T-cell (primary cell): Measurements from ENCODE around the gene MZB1. TPM values are rescaled to one million over a fixed set of nuclear protein-coding genes. Genes with fewer than 3 reads are reported as not detected.

Experiments used
- ATAC-seq, 4 experiments: fragments of 200-7000 bp in 3 of 4; fragments of 150-1000 bp in 1 of 4; cut with Tn5 transposase; replicated peaks in 1 of 4; 1 replicate in 3 of 4; 2 replicates in 1 of 4; pipeline ENCODE4 v1.10.0; 2021; ENCODE audit warnings: moderate library complexity in 3 of 4, mild to moderate bottlenecking in 2 of 4, moderate number of reproducible peaks in 1 of 4
- CTCF ChIA-PET, 2 donors: fragments of 300-600 bp; sonication (Branson Sonifier 250); formaldehyde crosslinking; loops; one replicate each; lab custom pipeline; 2022; ENCODE audit warnings: antibody characterized with exemption in 2 of 2; lab: Charles Lee
- POLR2A ChIA-PET, 2 donors: fragments of 300-600 bp; sonication (Branson Sonifier 250); formaldehyde crosslinking; loops; one replicate each; lab custom pipeline; 2022; ENCODE audit warnings: antibody characterized with exemption in 2 of 2; lab: Charles Lee
- DNase-seq, 35 experiments: peaks; one replicate each; pipeline versions ENCODE4 v3.0.0 to v3.0.0-alpha.2; 2013 to 2023
- H3K27ac ChIP-seq: one replicate; pipeline ENCODE4 v1.5.1; 2013; ENCODE audit warnings: low read length
- H3K27me3 ChIP-seq, 2 experiments: replicated peaks in 1 of 2; 1 replicate in 1 of 2; 2 replicates in 1 of 2; pipeline versions ENCODE4 v1.6.1 to v1.7.0; 2013; ENCODE audit warnings: low read length in 1 of 2, mixed read lengths in 1 of 2; ENCODE audit not compliant: control insufficient read depth in 2 of 2, insufficient read depth in 2 of 2; ENCODE audit errors: extremely low read depth in 1 of 2
- H3K36me3 ChIP-seq, 2 donors: 1 replicate in 1 of 2; 2 replicates in 1 of 2; pipeline versions ENCODE4 v1.6.1 to v1.7.0; 2013; ENCODE audit warnings: low read length in 1 of 2; ENCODE audit not compliant: control insufficient read depth in 2 of 2, insufficient read depth in 1 of 2; ENCODE audit errors: extremely low read depth in 1 of 2
- H3K4me1 ChIP-seq, 2 experiments: 1 replicate in 1 of 2; 2 replicates in 1 of 2; pipeline versions ENCODE4 v1.6.1 to v1.7.0; 2013; ENCODE audit warnings: low read length in 2 of 2, mixed read lengths in 1 of 2; ENCODE audit not compliant: insufficient read depth in 2 of 2, control insufficient read depth in 1 of 2; ENCODE audit errors: extremely low read depth in 1 of 2
- H3K4me3 ChIP-seq, 2 donors: 1 replicate in 1 of 2; 2 replicates in 1 of 2; pipeline versions ENCODE4 v1.5.1 to v1.7.0; 2013; ENCODE audit warnings: mild to moderate bottlenecking in 2 of 2, low read length in 1 of 2, moderate library complexity in 1 of 2; ENCODE audit not compliant: control insufficient read depth in 1 of 2; ENCODE audit errors: extremely low read depth in 1 of 2
- H3K9me3 ChIP-seq: 2 replicates; pipeline ENCODE4 v1.7.0; 2013
- H3K27ac Mint-ChIP-seq, 2 donors: one replicate each; pipeline ENCODE4 v1.8.0; 2020 to 2021; ENCODE audit warnings: mild to moderate bottlenecking in 2 of 2, mixed read lengths in 2 of 2
- H3K27me3 Mint-ChIP-seq, 2 donors: one replicate each; pipeline ENCODE4 v1.8.0; 2021 to 2022; ENCODE audit warnings: mixed read lengths in 2 of 2
- H3K36me3 Mint-ChIP-seq: one replicate; pipeline ENCODE4 v1.8.0; 2021; ENCODE audit warnings: mixed read lengths
- H3K4me1 Mint-ChIP-seq, 3 donors: one replicate each; pipeline ENCODE4 v1.8.0; 2020 to 2022; ENCODE audit warnings: mixed read lengths in 3 of 3, mild to moderate bottlenecking in 1 of 3
- H3K4me3 Mint-ChIP-seq, 3 donors: one replicate each; pipeline ENCODE4 v1.8.0; 2020 to 2022; ENCODE audit warnings: mild to moderate bottlenecking in 3 of 3, mixed read lengths in 3 of 3, moderate library complexity in 3 of 3
- H3K9me3 Mint-ChIP-seq, 3 donors: one replicate each; pipeline ENCODE4 v1.8.0; 2020 to 2022; ENCODE audit warnings: mixed read lengths in 3 of 3
- WGBS: methylation state at CpG from one replicate; pipeline ENCODE4 v1.1.5; 2013; ENCODE audit warnings: missing lambda C conversion rate; ENCODE audit not compliant: insufficient coverage; 5-methylcytosine and 5-hydroxymethylcytosine counted together
- total RNA-seq, 35 experiments: library from RNA in 6 of 35; stranded (reverse) in 6 of 35; fragments of 120-200 nt in 1 of 35; gene quantifications; one replicate each; pipeline versions ENCODE4 v1.2.1 to v1.2.4 and lab custom pipeline; 2013 to 2026

MZB1 gene
- total RNA-seq, 5 donors from 2014 or later (not counting 1 experiment from before 2014, with no cell fraction given) = 2.2 to 6.5 (median 5.0) TPM

DNA sequence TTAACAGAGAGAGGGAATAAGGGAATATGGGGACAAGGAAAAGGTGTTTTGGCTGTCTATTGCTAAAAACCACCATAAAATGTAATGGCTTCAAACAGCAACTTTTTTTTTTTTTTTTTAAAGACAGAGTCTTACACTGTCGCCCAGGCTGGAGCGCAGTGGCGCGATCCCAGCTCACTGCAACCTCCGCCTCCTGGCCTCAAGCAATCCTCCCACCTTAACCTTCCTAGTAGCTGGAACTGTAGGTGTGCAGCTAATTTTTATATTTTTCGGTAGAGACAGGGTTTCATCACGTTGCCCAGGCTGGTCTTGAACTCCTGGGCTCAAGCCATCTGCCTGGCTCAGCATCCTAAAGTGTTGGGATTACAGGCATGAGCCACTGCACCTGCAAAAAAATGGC, 18.5 kb upstream of the MZB1 start:
- no CpG with 5 or more reads among the region's 7 CpGs for WGBS
- ChIA-PET CTCF (interaction anchor here in 1 of 2 donors (0.6 kb wide), 1 partner anchor 39 kb away, joined by 4 read pairs; no protein-coding TSS in a partner anchor), POLR2A (no interaction called here)
- H3K9me3 ChIP-seq = no peaks in the 10 kb centered on the region
- ATAC-seq (no peak), DNase-seq (no peak)
- H3K4me1 ChIP-seq = peaks cover 14 to 15% of the 10 kb centered on the region in 2 experiments
- Mint-ChIP-seq H3K36me3 (no peaks in the 10 kb centered on the region), H3K27me3 (no peaks in the 10 kb centered on the region), H3K27ac (no peak overlapping the region), H3K9me3 (no peaks in the 10 kb centered on the region), H3K4me1 (peaks cover 20 to 28% (median 24%) of the 10 kb centered on the region in 3 donors), H3K4me3 (no peak overlapping the region)
- no peak overlapping the region for H3K27ac ChIP-seq
- no peaks in the 10 kb centered on the region for H3K27me3 ChIP-seq
- H3K36me3 ChIP-seq = no peaks in the 10 kb centered on the region
- no peak overlapping the region for H3K4me3 ChIP-seq

DNA sequence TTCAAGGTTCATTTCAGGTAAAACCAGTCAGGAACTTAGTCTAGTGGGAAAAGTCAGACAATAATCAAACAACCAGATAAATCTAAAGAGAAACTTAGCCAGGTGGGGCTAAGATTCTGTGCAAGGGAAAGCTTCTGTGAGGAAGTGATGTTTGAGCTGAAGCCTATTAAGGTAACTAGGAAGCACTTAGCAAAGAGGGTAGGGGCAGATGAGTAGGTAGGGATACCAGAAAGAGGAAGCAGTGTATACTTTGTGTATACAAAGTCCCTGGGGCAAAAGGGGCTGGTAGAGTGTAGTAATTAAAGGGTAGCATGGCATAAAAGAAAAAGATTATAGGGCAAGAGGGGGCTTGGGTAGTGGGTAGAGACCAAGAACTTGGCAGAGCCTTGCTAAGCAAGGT, 17.8 kb upstream of the MZB1 start:
- Histone ChIP-seq H3K27ac (no peak overlapping the region), H3K27me3 (no peaks in the 10 kb centered on the region), H3K4me3 (no peak overlapping the region), H3K9me3 (no peaks in the 10 kb centered on the region), H3K4me1 (peaks cover 17 to 22% of the 10 kb centered on the region in 2 experiments), H3K36me3 (no peaks in the 10 kb centered on the region)
- ChIA-PET POLR2A (no interaction called here), CTCF (interaction anchor here (0.6 to 1.3 kb wide), 2 partner anchors 13 to 133 kb away, joined by 3 read pairs; no protein-coding TSS in a partner anchor)
- DNase-seq (no peak), ATAC-seq (no peak)
- Mint-ChIP-seq H3K4me3 (no peak overlapping the region), H3K27ac (peak overlapping the region in 1 of 2 donors; percentile 2), H3K27me3 (no peaks in the 10 kb centered on the region), H3K36me3 (no peaks in the 10 kb centered on the region), H3K4me1 (peaks cover 26 to 34% (median 30%) of the 10 kb centered on the region in 3 donors), H3K9me3 (no peaks in the 10 kb centered on the region)

GRCh38 chr5:139406963-139407362, 17.2 kb upstream of the MZB1 start:
- ChIA-PET POLR2A (interaction anchor here in 1 of 2 donors (0.6 kb wide), 1 partner anchor 7 kb away, joined by 3 read pairs; no protein-coding TSS in a partner anchor), CTCF (interaction anchor here (0.6 to 1.3 kb wide), 2 partner anchors 14 to 133 kb away, joined by 3 read pairs; no protein-coding TSS in a partner anchor)
- whole genome bisulfite sequencing = 100% methylated on average over 2 of the region's 2 CpGs
- Histone ChIP-seq H3K4me1 (peaks cover 17 to 24% of the 10 kb centered on the region in 2 experiments), H3K27me3 (no peaks in the 10 kb centered on the region), H3K4me3 (no peak overlapping the region), H3K9me3 (no peaks in the 10 kb centered on the region), H3K36me3 (no peaks in the 10 kb centered on the region), H3K27ac (no peak overlapping the region)
- Mint-ChIP-seq H3K36me3 (no peaks in the 10 kb centered on the region), H3K9me3 (no peaks in the 10 kb centered on the region), H3K27me3 (no peaks in the 10 kb centered on the region), H3K27ac (no peak overlapping the region), H3K4me1 (peaks cover 26 to 37% (median 32%) of the 10 kb centered on the region in 3 donors), H3K4me3 (no peak overlapping the region)
- ATAC-seq = no peak
- DNase-seq = no peak

DNA sequence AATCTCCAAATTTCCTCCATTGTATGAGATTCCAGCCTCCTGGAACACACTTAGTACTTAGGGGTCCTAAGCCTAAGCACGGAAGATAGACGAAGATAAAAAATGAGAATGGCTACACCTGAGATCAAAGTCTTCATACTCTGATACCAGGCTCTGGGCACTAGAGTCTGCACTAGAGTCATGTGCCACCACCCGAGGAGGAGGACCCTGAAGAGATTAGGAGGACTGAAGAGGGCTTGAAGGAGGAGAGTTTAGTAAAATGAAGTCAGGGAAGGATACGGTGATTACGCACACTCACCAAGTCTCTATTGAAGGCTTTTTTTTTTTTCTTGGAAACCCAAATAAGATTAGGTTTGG, 14.7 kb upstream of the MZB1 start:
- POLR2A ChIA-PET = interaction anchor here (0.5 to 1.1 kb wide), 3 partner anchors 35 to 201 kb away, joined by 3 to 8 read pairs (median 4); partner anchors contain the start of gene DNAJC18 (in 1 of the 2)
- Histone ChIP-seq H3K4me1 (peaks cover 17 to 24% of the 10 kb centered on the region in 2 experiments), H3K9me3 (no peaks in the 10 kb centered on the region), H3K27me3 (no peaks in the 10 kb centered on the region), H3K36me3 (peaks cover 3 to 5% of the 10 kb centered on the region in 2 donors), H3K27ac (peak overlapping the region; percentile 92), H3K4me3 (peak overlapping the region in 1 of 2 donors; percentile 65)
- DNase-seq (no peak), ATAC-seq (no peak)
- peaks cover under 1% of the 10 kb centered on the region for H3K36me3 Mint-ChIP-seq
- H3K4me3 Mint-ChIP-seq = peak overlapping the region; percentile 82 to 96 (median 93)
- WGBS = no CpG with 5 or more reads among the region's 5 CpGs
- peak overlapping the region; percentile 98 to 100 for H3K27ac Mint-ChIP-seq
- H3K9me3 Mint-ChIP-seq = no peaks in the 10 kb centered on the region
- CTCF ChIA-PET = interaction anchor here in 1 of 2 donors (1.5 kb wide), 1 partner anchor 13 kb away, joined by 4 read pairs; no protein-coding TSS in a partner anchor
- H3K4me1 Mint-ChIP-seq = peaks cover 26 to 37% (median 33%) of the 10 kb centered on the region in 3 donors
- H3K27me3 Mint-ChIP-seq = no peaks in the 10 kb centered on the region

GRCh38 chr5:139403787-139404483, 14.2 kb upstream of the MZB1 start, which contains the start of gene SPATA24:
TSS of gene SPATA24 (minus strand) at chr5:139404089. CDS start at chr5:139404060, 29 bp downstream.
- peak; percentile 90 to 94 (median 94) for ATAC-seq
- CTCF ChIA-PET = interaction anchor here (0.8 to 1.8 kb wide), 6 partner anchors 12 to 172 kb away, joined by 3 to 7 read pairs (median 4); partner anchors contain the start of gene PAIP2 (in 1 of the 2)
- Histone ChIP-seq H3K27ac (peak within 1 kb of the TSS; percentile 92), H3K4me1 (peaks cover 17 to 26% of the 10 kb centered on the region in 2 experiments), H3K36me3 (peaks cover 3 to 5% of the 10 kb centered on the region in 2 donors), H3K9me3 (no peaks in the 10 kb centered on the region), H3K4me3 (peak within 1 kb of the TSS; percentile 65 to 73), H3K27me3 (no peaks in the 10 kb centered on the region)
- peaks cover 4% of the 10 kb centered on the region for H3K36me3 Mint-ChIP-seq
- POLR2A ChIA-PET = interaction anchor here (0.5 to 1.1 kb wide), 4 partner anchors 36 to 202 kb away, joined by 3 to 8 read pairs (median 4); partner anchors contain the start of gene DNAJC18 (in 1 of the 2)
- H3K27me3 Mint-ChIP-seq = no peaks in the 10 kb centered on the region
- H3K4me1 Mint-ChIP-seq = peaks cover 26 to 40% (median 37%) of the 10 kb centered on the region in 3 donors
- DNase-seq = peak; percentile 96 to 99 (median 98)
- 0% methylated on average over 38 of the region's 41 CpGs for WGBS
- no peaks in the 10 kb centered on the region for H3K9me3 Mint-ChIP-seq
- H3K4me3 Mint-ChIP-seq = peak within 1 kb of the TSS; percentile 82 to 96 (median 93)
- peak within 1 kb of the TSS; percentile 98 to 100 for H3K27ac Mint-ChIP-seq

DNA sequence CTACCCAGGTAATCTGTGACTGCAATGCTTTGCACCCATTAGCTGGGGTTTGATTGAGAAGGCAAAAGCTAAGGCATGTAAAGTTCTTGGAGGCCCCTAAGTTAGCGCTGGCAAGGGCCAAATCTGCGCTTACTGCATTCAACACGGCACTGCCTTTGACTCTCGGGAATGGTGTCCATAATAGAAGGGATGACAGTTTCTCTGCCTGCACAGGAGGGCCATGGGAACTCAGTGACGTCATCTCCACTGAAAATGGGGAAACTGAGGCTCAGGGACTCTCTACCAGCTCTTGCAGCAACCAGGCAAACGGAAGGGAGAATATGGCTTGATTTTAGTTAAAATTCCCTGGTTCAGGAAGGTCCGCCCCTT, 13.7 kb upstream of the MZB1 start:
- DNase-seq (no peak), ATAC-seq (no peak)
- Histone ChIP-seq H3K27ac (peak overlapping the region; percentile 92), H3K4me1 (peaks cover 17 to 26% of the 10 kb centered on the region in 2 experiments), H3K4me3 (peak overlapping the region; percentile 65 to 73), H3K27me3 (no peaks in the 10 kb centered on the region), H3K36me3 (peaks cover 3 to 5% of the 10 kb centered on the region in 2 donors), H3K9me3 (no peaks in the 10 kb centered on the region)
- H3K27ac Mint-ChIP-seq = peak overlapping the region; percentile 98 to 100
- CTCF ChIA-PET = interaction anchor here (0.6 to 1.8 kb wide), 7 partner anchors 12 to 172 kb away, joined by 3 to 7 read pairs (median 4); partner anchors contain the start of gene PAIP2 (in 1 of the 2)
- 41% methylated on average over 5 of the region's 7 CpGs for WGBS
- no peaks in the 10 kb centered on the region for H3K27me3 Mint-ChIP-seq
- peak overlapping the region; percentile 82 to 96 (median 93) for H3K4me3 Mint-ChIP-seq
- POLR2A ChIA-PET = interaction anchor here in 1 of 2 donors (1.1 kb wide), 1 partner anchor 36 kb away, joined by 3 read pairs; the partner anchor contains the start of gene DNAJC18
- H3K4me1 Mint-ChIP-seq = peaks cover 26 to 40% (median 37%) of the 10 kb centered on the region in 3 donors
- peaks cover 4% of the 10 kb centered on the region for H3K36me3 Mint-ChIP-seq
- no peaks in the 10 kb centered on the region for H3K9me3 Mint-ChIP-seq
